ENCODE results near the gene TPSAB1.

DNA sequence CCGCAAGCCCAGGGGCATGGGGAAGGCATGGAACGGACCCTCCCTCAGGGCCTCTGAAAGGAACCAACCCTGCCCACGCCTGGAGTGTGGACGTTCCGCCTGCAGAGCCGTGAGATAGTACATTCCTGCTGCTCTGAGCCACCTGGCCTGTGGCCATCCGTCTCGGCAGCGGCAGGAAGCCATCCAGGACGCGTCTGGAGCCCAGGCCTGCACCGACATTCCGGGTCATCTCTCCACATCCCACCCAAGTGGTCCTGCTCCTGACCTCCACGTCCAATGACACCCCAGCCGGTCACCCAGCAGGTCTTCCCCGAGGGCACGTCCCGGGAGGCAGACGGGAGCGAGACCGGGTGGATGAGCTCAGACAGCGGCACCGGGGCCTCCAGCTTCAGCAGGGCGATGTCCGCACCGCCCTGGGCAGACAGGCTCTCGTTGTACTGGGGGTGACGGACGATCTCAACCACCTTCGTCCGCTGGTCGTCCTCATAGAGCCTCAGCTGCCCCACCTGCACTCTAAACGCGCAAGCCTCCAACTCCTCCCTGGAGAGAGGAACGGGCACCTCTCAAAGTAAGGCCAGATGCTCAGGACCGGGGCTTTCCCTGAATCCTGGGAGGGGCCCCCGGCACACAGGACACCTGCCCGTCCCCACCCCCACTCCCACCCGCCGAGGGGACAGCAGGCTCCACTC is 47.6 kb downstream of the TPSAB1 start:
- TF ChIP-seq, protein P1, sequence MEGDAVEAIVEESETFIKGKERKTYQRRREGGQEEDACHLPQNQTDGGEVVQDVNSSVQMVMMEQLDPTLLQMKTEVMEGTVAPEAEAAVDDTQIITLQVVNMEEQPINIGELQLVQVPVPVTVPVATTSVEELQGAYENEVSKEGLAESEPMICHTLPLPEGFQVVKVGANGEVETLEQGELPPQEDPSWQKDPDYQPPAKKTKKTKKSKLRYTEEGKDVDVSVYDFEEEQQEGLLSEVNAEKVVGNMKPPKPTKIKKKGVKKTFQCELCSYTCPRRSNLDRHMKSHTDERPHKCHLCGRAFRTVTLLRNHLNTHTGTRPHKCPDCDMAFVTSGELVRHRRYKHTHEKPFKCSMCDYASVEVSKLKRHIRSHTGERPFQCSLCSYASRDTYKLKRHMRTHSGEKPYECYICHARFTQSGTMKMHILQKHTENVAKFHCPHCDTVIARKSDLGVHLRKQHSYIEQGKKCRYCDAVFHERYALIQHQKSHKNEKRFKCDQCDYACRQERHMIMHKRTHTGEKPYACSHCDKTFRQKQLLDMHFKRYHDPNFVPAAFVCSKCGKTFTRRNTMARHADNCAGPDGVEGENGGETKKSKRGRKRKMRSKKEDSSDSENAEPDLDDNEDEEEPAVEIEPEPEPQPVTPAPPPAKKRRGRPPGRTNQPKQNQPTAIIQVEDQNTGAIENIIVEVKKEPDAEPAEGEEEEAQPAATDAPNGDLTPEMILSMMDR (IDR thresholded peaks at IDR 0.05; ENCODE audit: low read depth, low read length) = no peak
- TF ChIP-seq, protein P2, sequence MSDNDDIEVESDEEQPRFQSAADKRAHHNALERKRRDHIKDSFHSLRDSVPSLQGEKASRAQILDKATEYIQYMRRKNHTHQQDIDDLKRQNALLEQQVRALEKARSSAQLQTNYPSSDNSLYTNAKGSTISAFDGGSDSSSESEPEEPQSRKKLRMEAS (IDR thresholded peaks at IDR 0.05; ENCODE audit: low read depth, low read length) = no peak
